GM10847 (cell line): ENCODE results near the gene TAF6L.

Source experiments
- POLR2A ChIP-seq: IDR thresholded peaks from 2 replicates; pipeline ENCODE4 v1.6.1; 2011; ENCODE audit not compliant: insufficient read length; ENCODE audit errors: extremely low read depth

Gene TAF6L

DNA sequence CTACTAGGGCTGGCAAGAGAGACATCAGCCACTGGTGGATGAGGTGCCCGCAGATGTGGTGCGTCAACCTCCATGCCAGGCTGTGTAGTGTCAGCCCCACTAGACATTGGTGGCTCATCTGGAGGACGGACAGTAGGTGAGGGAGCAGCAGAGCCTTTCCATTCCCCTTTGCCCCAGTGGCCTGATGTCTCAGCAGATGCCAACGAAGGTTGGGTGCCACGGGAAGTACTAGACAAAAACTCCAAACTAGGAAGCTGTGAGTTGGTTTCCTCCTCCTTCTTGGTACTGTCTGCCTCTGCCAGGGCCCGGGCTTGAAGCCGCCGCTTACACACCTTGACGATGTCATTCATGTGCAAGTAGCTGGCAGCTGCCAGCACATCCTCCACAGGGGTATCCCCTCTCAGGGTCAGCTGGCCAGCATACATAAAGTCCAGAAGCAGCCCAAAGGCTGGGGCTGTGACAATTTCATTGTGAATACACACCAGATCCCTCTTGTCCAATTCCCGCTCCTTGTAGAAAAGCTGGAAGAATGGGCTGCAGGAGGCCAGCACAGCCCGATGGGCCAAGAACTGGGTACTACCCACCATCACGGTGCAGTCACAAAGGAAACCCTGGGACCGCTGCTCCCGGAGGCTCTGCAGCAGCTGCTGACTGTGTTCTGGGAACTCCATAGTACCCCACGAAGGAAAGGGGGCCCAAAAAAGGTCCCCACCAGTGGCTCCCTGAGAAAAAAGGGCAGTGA lies 18.0 kb upstream of the TAF6L start:
- no peak for TF ChIP-seq POLR2A

DNA sequence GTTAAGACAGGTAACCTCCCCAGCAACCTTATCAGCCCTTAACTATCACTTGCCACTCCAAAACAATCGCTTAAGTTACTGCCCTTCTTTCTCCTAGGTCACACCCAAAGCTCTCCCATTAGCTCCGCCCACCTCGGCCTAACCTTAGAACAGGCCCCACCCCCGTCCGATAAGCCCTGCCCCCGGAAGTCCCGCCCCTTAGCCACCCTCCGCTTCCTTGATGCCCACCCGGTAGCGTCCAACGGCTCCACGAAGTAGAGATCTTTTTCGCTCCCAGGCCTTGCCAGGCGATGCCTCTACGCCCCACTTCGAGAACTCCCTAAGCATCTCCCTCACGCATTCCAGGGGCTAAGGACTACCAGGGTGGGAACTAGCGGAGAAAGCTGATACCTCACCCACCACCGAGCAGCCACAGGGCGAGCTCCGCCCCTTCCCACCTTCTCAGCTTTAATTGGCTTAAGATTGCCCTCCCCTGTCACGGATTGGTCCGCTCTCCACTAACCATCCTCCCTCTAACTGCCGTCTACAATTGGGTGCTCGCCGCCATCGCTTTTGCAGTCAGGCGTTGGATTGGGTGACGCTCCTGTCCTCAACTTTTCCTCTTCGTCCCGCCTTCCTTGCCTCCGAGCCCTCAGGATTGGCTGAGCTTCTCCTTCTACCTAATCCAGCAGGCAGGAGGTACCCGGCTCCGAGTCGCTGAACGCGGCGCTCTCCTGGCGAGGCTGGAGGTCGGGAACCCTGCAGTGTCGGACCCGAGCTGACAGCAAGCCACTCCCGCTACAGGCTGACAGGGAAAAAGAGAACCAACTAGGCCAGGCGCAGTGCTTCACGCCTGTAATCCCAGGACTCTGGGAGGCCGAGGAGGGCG lies 17.2 kb upstream of the TAF6L start, which contains the start of gene ZBTB3:
ZBTB3 (minus strand) TSS at position 425 of the 868 bp plus-strand sequence. CDS start 496 bp downstream, outside the sequence.
- TF ChIP-seq POLR2A: peak; percentile 57

DNA sequence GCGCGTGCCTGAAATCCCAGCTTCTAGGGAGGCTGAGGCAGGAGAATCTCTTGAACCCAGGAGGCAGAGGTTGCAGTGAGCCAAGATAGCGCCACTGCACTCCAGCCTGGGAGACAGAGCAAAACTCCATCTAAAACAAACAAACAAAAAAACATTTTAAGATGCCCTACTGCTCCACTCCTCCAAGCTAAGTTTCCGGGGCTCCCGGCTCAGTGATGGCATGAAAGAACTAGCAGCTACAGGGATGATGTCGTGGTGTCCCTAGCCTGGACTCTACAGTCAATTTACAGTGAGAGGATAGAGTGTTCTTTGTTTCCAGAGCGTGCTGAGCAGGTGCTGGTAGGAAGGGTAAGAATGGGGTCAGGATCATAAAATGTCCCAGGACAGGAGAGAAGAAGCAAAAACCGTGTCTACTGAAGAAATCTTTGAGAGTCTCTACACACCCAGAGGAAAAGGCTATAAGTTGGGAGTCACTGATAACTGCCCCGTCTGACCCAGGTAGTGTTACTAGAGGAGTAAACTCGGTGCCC lies 16.0 kb upstream of the TAF6L start:
- no peak for TF ChIP-seq POLR2A

DNA sequence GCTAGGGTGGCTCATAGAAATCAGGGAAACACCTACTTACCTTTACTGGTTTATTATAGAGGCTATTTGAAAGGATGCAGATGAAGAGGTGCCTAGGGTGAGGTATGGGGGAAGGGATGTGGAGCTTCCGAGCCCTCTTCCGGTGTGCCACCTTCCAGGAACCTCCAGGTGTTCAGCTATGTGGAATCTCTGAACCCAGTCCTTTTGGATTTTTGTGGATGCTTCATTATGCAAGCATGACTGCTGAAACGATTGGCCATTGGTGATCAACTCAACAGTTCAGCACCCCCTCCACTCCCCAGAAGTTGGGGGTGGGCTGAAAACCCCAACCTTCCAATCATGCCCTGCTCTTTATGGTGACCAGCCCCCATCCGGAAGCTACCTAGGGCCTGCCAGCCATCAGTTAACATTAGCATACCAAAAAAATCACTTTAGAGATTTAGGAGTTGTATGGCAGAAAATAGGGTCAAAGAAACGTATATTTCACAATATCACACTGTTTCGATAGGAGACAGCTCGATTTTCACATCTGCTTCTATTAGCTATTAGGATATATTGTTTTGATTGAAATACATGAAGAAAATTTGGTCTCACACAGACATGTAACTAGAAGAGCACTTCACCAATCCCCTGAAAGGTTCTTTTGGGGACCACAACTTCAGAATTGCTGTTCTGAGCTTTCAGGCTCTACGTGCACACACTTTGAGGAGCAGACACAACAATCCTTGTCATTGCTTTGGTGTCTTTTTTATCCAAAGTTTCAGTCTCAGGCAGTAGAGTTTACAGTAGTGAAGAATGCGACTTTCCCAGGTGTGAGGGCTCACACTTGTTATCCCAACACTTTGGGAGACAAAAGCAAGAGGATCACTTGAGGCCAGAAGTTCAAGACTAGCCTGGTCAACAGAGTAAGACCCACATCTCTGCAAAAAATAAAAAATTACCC lies 13.1 kb upstream of the TAF6L start:
- no peak for TF ChIP-seq POLR2A

DNA sequence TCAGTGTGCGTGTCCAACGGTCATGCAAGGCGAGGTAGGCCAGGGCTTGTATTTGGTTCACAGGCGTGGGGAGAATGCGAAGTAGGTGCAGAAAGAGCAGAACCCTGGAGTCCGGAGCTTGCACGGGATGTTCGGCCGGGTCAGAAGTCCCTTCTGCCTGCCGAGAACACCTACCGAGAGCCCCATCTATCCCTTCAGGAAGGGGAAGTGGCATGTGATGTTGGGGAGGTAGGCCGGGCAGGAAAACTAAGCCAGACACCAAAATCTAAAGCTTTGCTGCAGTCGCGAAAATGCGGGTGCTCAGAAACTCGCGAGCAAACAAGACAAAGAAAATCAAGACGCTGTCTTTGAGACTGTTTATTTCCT lies 435 bp upstream of the TAF6L start:
- TF ChIP-seq POLR2A: no peak

DNA sequence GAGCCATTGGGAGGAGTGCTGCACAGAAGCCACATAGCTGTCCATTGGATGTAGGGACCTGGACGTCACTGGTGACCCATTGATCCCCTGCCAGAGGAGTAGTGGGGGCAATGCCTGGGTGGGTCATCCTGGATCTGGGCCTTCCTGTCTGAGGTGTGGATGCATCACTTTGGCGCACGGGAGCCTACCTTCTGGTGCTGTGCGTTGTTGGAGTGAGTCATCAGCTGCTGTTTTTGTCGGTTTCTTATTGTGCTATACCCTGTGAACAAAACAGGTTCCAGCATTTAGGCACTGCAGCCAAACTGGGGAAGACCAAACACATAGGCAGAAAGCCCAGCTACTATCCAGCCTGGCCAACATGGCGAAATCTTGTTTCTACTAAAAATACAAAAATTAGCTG lies 3.2 kb downstream of the TAF6L start:
- no peak for TF ChIP-seq POLR2A

DNA sequence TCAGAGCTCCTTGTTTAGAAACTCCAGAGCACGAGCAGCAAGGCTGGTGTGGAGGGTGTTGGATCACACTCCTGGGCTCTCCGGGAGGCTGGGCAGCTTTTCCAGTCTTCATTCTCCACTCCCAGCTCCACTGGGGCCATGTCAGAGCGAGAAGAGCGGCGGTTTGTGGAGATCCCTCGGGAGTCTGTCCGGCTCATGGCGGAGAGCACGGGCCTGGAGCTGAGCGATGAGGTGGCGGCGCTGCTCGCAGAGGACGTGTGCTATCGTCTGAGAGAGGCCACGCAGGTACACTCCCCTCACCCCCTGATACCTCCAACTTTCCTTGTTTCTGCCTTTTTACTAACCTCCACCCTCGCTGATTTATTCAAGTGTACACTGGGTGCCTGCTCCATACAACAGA lies 4.5 kb downstream of the TAF6L start:
- TF ChIP-seq POLR2A: no peak

DNA sequence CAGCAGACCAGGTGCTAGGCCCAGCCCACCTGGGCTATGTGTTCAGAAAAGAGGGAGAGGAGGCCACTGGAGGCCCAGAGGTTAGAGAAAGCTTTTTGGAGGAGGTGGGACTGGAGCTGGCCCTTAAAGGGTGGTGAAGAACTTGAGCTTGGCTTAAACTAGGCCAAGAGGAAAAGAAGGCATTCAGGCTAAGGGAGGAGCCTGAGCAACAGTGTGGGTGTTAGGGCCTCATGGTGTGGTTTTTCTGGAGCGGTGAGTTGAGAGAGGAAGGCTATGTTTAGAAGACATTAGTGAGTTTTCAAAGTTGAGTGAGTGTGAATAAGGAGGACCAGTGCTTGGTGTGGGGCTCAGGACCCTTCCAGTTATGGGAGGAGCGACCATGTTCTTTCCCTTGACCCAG lies 6.2 kb downstream of the TAF6L start:
- no peak for TF ChIP-seq POLR2A

DNA sequence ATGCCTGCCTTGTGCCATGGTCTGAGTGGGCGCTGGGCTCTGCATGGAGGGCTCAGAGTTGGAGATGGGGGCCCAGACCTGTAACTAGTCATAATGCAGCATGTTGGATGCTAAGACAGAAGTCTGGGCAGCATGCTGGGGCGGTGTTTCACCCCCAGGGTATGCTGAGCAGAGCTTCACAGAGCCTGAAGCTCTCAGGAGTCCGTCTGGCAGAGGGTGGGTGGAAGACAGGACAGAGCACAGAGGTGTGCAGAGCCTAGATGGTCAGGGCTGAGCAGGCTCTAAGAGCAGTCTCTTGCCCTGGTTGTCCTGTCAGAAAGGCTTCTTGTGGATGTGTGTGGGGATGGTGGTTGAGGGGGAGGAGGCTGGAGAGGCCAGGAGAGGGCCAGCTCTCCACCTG lies 7.2 kb downstream of the TAF6L start:
- no peak for TF ChIP-seq POLR2A

DNA sequence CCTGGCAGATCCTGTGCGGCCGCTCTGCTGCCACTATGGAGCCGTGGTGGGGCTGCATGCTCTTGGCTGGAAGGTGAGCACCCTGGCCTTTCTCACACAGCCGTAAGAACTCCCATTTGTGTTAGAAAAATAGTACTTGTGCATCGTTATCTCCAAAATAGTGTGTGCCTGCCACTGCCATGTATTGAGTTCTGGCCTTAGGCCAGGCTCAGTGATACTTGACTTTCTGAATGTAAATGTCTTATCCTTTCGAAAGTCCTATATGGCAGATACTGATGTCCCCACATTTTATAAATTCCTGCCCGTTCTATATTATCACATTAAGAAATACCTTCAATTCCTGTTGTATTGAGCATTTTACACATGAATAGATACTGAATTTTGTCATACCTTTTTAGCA lies 11.6 kb downstream of the TAF6L start:
- TF ChIP-seq POLR2A: no peak

DNA sequence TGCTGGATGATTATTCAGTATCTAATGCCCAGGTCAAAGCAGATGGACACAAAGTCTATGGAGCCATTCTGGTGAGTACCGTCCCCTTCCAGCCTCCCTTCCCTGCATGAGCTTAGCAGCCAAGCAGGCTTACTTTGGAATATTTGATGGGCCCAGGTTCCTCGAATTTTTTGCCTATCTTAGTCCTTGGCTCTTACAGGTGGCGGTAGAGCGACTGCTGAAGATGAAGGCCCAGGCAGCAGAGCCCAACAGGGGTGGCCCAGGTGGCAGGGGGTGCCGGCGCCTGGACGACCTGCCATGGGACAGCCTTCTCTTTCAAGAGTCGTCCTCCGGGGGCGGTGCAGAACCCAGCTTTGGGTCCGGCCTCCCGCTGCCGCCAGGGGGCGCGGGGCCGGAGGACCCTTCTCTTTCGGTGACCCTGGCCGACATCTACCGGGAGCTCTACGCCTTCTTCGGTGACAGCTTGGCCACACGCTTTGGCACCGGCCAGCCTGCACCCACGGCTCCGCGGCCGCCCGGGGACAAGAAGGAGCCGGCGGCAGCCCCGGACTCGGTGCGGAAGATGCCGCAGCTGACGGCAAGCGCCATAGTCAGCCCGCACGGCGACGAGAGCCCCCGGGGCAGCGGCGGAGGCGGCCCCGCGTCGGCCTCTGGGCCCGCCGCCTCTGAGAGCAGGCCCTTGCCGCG lies 15.3 kb downstream of the TAF6L start:
- TF ChIP-seq POLR2A: no peak

DNA sequence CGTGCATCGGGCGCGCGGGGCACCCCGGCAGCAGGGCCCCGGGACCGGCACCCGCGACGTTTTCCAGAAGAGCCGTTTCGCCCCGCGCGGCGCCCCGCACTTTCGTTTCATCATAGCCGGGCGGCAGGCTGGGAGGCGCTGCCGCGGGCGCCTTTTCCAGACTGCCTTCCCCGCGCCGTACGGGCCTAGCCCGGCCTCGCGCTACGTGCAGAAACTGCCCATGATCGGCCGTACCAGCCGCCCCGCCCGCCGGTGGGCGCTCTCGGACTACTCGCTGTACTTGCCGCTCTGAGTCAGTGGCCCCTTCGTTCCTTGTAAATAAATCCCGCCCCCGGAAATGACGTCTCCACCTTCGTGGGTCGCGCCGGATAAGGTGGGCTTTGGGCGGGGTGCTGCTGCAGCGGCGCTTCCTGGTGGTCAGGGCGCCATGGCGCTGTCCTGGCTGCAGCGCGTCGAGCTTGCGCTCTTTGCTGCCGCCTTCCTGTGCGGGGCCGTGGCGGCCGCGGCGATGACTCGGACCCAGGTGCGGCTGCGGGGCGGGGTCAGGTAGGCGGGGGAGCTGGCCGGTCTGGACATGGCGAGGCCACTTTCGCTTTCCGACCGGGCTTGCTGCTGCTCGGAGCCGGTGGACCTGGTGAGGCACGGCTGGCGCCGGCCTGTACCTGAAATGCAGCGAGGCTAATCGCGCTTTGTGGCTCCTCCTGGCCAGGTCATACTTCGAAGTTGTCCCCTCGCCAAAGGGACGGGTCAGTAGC lies 16.0 kb downstream of the TAF6L start, which contains the start of gene TMEM179B:
TMEM179B (plus strand) TSS at position 398 of the 755 bp plus-strand sequence; CDS start at position 428, 30 bp downstream.
- TF ChIP-seq POLR2A: peak; percentile 99

DNA sequence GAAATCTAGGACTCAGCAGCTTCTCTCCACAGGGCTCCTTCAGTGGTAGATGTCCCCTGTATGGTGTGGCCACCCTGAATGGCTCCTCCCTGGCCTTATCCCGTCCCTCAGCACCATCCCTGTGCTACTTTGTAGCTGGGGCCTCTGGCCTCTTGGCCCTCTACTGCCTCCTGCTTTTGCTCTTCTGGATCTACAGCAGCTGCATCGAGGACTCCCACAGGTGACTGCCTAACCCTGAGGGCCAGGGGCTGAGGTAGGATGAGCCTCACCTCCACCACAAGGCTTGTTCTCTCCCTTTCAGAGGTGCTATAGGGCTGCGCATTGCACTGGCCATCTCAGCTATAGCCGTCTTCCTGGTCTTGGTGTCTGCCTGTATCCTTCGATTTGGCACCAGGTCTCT lies 17.8 kb downstream of the TAF6L start:
- no peak for TF ChIP-seq POLR2A

DNA sequence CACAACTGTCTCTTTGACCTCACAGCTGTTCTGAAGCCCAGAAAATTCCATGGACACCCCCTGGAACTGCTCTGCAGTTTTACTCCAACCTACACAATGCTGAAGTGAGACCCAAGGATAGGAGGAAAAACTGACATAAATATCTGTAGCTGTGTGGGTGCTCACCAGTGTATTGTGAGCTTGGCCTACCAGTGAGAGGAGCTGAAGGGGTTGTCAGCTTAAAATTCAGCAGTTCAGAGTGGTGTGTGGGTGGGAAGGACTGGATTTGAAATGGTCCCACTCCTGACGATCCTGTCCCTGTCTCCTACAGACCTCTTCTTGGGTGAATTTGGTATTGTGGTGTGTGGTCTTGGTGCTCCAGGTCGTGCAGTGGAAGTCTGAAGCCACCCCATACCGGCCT lies 18.4 kb downstream of the TAF6L start:
- no peak for TF ChIP-seq POLR2A
